HEK293 (cell line): ENCODE data around the gene SLC2A5.

Experiments used
- CTCF ChIA-PET: fragments of 350-600 bp; formaldehyde crosslinking; extraction: SDS; loops from one replicate; lab custom pipeline; 2021; ENCODE audit warnings: antibody characterized with exemption; lab: Yijun Ruan, JAX
- POLR2A ChIA-PET: fragments of 300-600 bp; formaldehyde crosslinking; extraction: SDS; loops from one replicate; lab custom pipeline; 2020; ENCODE audit warnings: antibody characterized with exemption, inconsistent platforms; lab: Yijun Ruan, JAX
- H3K27ac ChIP-seq: fragments of 200-500 bp; sonication (Bioruptor generic); 2 replicates; pipeline ENCODE4 v1.5.1; 2014; ENCODE audit warnings: low read depth, low read length, control low read depth, inconsistent platforms; ENCODE audit errors: extremely low read depth
- H3K36me3 ChIP-seq, 2 experiments: fragments of 200-500 bp in 1 of 2; sonication (Bioruptor generic) in 1 of 2; 1 replicate in 1 of 2; 2 replicates in 1 of 2; pipeline ENCODE4 v1.5.1; 2014 to 2017; ENCODE audit warnings: inconsistent platforms in 2 of 2, low read length in 2 of 2; ENCODE audit not compliant: control insufficient read depth in 2 of 2, insufficient read depth in 1 of 2
- H3K4me1 ChIP-seq: fragments of 200-500 bp; sonication (Bioruptor generic); 2 replicates; pipeline ENCODE4 v1.5.1; 2014; ENCODE audit warnings: mild to moderate bottlenecking, low read length, inconsistent platforms; ENCODE audit not compliant: control insufficient read depth, insufficient read depth
- H3K4me3 ChIP-seq: 2 replicates; pipeline ENCODE4 v1.5.1; 2011; ENCODE audit warnings: low read depth, mild to moderate bottlenecking, control low read depth, low read length, moderate library complexity
- H3K9me3 ChIP-seq: fragments of 200-500 bp; sonication (Bioruptor generic); 2 replicates; pipeline ENCODE4 v1.5.1; 2014; ENCODE audit warnings: low read depth, low read length, inconsistent platforms; ENCODE audit not compliant: control insufficient read depth, insufficient read depth
- FEZF1 ChIP-seq: fragments of 450-650 bp; formaldehyde crosslinking; IDR thresholded peaks from 2 replicates; pipeline ENCODE4 v1.5.1; 2016; ENCODE audit warnings: missing biosample characterization, missing genetic modification characterization
- HOXA7 ChIP-seq: sonication (generic); formaldehyde crosslinking; IDR thresholded peaks from 2 replicates; pipeline ENCODE4 v1.8.1; 2022; ENCODE audit warnings: missing genetic modification reagents, borderline replicate concordance
- HOXD13 ChIP-seq: sonication (generic); formaldehyde crosslinking; IDR thresholded peaks from 2 replicates; pipeline ENCODE4 v1.8.0; 2022; ENCODE audit warnings: missing genetic modification reagents, borderline replicate concordance
- PRDM1 ChIP-seq: fragments of 450-650 bp; formaldehyde crosslinking; IDR thresholded peaks from 2 replicates; pipeline ENCODE4; 2016; ENCODE audit warnings: missing biosample characterization, missing genetic modification characterization
- SP2 ChIP-seq: fragments of 450-650 bp; formaldehyde crosslinking; IDR thresholded peaks from 2 replicates; pipeline ENCODE4 v1.5.1; 2016; ENCODE audit warnings: missing biosample characterization, missing genetic modification characterization
- ZNF366 ChIP-seq: fragments of 450-650 bp; formaldehyde crosslinking; conservative IDR thresholded peaks from 2 replicates; pipeline ENCODE4 v1.5.1; 2016; ENCODE audit warnings: missing biosample characterization, missing genetic modification characterization
- ZNF416 ChIP-seq: fragments of 450-650 bp; formaldehyde crosslinking; IDR thresholded peaks from 2 replicates; pipeline ENCODE4 v1.5.1; 2016; ENCODE audit warnings: missing biosample characterization, missing genetic modification characterization
- ZNF423 ChIP-seq: fragments of 450-650 bp; formaldehyde crosslinking; IDR thresholded peaks from 2 replicates; pipeline ENCODE4 v1.5.1; 2016; ENCODE audit warnings: missing biosample characterization, missing genetic modification characterization
- ZNF624 ChIP-seq: fragments of 450-650 bp; formaldehyde crosslinking; IDR thresholded peaks from 2 replicates; pipeline ENCODE4 v1.5.1; 2017; ENCODE audit warnings: missing biosample characterization, missing genetic modification characterization
- ZNF658 ChIP-seq: fragments of 450-650 bp; formaldehyde crosslinking; IDR thresholded peaks from 2 replicates; pipeline ENCODE4; 2016; ENCODE audit warnings: missing biosample characterization, missing genetic modification characterization
- TF ChIP-seq, protein P1 (sequence below): fragments of 450-650 bp; formaldehyde crosslinking; IDR thresholded peaks from 2 replicates; pipeline ENCODE4 v1.5.1; 2017; ENCODE audit warnings: missing biosample characterization, mild to moderate bottlenecking, missing genetic modification characterization, moderate library complexity
- TF ChIP-seq, protein P2 (sequence below): fragments of 450-650 bp; formaldehyde crosslinking; IDR thresholded peaks from 2 replicates; pipeline ENCODE4 v1.5.1; 2016; ENCODE audit warnings: missing biosample characterization, missing genetic modification characterization
- TF ChIP-seq, protein P3 (sequence below): fragments of 450-650 bp; formaldehyde crosslinking; IDR thresholded peaks from 2 replicates; pipeline ENCODE4 v1.5.1; 2016; ENCODE audit warnings: missing biosample characterization, missing genetic modification characterization
- TF ChIP-seq, protein P4 (sequence below): fragments of 450-650 bp; formaldehyde crosslinking; conservative IDR thresholded peaks from 2 replicates; pipeline ENCODE4 v1.5.1; 2016; ENCODE audit warnings: low read depth, missing biosample characterization, missing genetic modification characterization

Gene SLC2A5

DNA sequence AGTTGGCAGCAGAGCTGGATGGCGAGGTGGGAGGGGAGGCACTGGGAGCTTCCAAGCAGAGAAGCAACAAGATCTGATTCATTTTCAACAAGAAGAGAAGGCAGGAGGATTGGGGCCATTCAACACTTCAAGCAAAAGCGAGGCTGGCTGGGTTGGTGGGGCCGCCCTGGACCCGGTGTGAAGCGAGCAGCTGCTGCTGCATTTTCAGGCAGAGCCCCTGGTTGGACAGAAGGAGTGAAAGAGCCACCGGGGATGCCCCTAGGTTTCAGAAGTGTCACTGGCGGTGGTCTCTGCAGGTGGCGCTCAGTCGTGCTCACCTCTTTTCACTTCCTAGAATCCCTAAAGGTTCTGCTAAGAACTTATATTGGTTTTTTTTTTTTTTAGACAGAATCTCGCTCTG lies 61.2 kb downstream of the SLC2A5 start:
- no peaks in the 10 kb centered on the region for H3K9me3 ChIP-seq
- H3K36me3 ChIP-seq: no peaks in the 10 kb centered on the region
- TF ChIP-seq ZNF366: no peak
- no peak for TF ChIP-seq ZNF658
- no peak for TF ChIP-seq ZNF416 (tag by site-specific recombination)
- no peak for TF ChIP-seq HOXA7 (CRISPR knock-in tag)
- TF ChIP-seq, protein P1, sequence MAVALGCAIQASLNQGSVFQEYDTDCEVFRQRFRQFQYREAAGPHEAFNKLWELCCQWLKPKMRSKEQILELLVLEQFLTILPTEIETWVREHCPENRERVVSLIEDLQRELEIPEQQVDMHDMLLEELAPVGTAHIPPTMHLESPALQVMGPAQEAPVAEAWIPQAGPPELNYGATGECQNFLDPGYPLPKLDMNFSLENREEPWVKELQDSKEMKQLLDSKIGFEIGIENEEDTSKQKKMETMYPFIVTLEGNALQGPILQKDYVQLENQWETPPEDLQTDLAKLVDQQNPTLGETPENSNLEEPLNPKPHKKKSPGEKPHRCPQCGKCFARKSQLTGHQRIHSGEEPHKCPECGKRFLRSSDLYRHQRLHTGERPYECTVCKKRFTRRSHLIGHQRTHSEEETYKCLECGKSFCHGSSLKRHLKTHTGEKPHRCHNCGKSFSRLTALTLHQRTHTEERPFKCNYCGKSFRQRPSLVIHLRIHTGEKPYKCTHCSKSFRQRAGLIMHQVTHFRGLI (tag by site-specific recombination): no peak
- no peak for TF ChIP-seq PRDM1
- TF ChIP-seq HOXD13 (CRISPR knock-in tag): no peak
- TF ChIP-seq FEZF1: no peak
- TF ChIP-seq SP2 (tag by site-specific recombination): no peak
- no peak for TF ChIP-seq ZNF423
- TF ChIP-seq, protein P2, sequence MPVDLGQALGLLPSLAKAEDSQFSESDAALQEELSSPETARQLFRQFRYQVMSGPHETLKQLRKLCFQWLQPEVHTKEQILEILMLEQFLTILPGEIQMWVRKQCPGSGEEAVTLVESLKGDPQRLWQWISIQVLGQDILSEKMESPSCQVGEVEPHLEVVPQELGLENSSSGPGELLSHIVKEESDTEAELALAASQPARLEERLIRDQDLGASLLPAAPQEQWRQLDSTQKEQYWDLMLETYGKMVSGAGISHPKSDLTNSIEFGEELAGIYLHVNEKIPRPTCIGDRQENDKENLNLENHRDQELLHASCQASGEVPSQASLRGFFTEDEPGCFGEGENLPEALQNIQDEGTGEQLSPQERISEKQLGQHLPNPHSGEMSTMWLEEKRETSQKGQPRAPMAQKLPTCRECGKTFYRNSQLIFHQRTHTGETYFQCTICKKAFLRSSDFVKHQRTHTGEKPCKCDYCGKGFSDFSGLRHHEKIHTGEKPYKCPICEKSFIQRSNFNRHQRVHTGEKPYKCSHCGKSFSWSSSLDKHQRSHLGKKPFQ (tag by site-specific recombination): no peak
- no peak for TF ChIP-seq ZNF624 (tag by site-specific recombination)
- TF ChIP-seq, protein P3, sequence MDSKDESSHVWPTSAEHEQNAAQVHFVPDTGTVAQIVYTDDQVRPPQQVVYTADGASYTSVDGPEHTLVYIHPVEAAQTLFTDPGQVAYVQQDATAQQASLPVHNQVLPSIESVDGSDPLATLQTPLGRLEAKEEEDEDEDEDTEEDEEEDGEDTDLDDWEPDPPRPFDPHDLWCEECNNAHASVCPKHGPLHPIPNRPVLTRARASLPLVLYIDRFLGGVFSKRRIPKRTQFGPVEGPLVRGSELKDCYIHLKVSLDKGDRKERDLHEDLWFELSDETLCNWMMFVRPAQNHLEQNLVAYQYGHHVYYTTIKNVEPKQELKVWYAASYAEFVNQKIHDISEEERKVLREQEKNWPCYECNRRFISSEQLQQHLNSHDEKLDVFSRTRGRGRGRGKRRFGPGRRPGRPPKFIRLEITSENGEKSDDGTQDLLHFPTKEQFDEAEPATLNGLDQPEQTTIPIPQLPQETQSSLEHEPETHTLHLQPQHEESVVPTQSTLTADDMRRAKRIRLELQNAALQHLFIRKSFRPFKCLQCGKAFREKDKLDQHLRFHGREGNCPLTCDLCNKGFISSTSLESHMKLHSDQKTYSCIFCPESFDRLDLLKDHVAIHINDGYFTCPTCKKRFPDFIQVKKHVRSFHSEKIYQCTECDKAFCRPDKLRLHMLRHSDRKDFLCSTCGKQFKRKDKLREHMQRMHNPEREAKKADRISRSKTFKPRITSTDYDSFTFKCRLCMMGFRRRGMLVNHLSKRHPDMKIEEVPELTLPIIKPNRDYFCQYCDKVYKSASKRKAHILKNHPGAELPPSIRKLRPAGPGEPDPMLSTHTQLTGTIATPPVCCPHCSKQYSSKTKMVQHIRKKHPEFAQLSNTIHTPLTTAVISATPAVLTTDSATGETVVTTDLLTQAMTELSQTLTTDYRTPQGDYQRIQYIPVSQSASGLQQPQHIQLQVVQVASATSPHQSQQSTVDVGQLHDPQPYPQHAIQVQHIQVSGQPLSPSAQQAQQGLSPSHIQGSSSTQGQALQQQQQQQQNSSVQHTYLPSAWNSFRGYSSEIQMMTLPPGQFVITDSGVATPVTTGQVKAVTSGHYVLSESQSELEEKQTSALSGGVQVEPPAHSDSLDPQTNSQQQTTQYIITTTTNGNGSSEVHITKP (tag by site-specific recombination): no peak
- TF ChIP-seq, protein P4, sequence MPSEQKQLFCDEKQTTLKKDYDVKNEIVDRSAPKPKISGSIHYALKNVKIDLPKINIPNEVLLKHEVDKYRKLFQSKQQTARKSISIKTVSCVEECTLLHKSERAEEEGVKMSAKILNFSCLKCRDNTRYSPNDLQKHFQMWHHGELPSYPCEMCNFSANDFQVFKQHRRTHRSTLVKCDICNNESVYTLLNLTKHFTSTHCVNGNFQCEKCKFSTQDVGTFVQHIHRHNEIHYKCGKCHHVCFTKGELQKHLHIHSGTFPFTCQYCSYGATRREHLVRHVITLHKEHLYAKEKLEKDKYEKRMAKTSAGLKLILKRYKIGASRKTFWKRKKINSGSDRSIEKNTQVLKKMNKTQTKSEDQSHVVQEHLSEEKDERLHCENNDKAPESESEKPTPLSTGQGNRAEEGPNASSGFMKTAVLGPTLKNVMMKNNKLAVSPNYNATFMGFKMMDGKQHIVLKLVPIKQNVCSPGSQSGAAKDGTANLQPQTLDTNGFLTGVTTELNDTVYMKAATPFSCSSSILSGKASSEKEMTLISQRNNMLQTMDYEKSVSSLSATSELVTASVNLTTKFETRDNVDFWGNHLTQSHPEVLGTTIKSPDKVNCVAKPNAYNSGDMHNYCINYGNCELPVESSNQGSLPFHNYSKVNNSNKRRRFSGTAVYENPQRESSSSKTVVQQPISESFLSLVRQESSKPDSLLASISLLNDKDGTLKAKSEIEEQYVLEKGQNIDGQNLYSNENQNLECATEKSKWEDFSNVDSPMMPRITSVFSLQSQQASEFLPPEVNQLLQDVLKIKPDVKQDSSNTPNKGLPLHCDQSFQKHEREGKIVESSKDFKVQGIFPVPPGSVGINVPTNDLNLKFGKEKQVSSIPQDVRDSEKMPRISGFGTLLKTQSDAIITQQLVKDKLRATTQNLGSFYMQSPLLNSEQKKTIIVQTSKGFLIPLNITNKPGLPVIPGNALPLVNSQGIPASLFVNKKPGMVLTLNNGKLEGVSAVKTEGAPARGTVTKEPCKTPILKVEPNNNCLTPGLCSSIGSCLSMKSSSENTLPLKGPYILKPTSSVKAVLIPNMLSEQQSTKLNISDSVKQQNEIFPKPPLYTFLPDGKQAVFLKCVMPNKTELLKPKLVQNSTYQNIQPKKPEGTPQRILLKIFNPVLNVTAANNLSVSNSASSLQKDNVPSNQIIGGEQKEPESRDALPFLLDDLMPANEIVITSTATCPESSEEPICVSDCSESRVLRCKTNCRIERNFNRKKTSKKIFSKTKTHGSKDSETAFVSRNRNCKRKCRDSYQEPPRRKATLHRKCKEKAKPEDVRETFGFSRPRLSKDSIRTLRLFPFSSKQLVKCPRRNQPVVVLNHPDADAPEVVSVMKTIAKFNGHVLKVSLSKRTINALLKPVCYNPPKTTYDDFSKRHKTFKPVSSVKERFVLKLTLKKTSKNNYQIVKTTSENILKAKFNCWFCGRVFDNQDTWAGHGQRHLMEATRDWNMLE: no peak
- TF ChIP-seq, all 188 proteins: peak for 0
- ChIA-PET CTCF (interaction anchor here (0.7 kb wide), 1 partner anchor 236 kb away, joined by 3 read pairs; no protein-coding TSS in a partner anchor), POLR2A (no interaction called here)
- H3K27ac ChIP-seq: no peak overlapping the region
- H3K4me1 ChIP-seq: no peaks in the 10 kb centered on the region
- no peak overlapping the region for H3K4me3 ChIP-seq
